Measurements from ENCODE around the gene CCR8. TPM values are rescaled to one million over a fixed set of nuclear protein-coding genes. Genes with fewer than 3 reads are reported as not detected.
"Not testable (repeated sequence)": the region's sequence is repeated elsewhere in the genome, so short reads cannot be mapped to it uniquely, and the experiment has no call there.

Gene CCR8
- polyA plus RNA-seq, 1 experiment = not detected

DNA sequence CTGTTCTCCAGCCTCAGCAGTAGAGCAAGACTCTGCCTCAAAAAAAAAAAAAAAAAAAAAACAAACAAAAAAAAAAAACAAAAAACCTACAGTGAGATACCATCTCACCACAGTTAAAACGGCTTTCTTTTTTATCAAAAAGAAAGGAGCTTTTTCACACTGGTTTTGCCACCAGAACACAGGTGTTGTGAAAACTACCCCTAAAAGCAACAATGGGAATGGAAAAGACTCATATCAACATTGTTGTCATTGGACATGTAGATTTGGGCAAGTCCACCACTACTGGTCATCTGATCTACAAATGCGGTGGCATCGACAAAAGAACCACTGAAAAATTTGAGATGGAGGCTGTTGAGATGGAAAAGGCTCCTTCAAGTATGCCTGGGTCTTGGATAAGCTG lies 28.8 kb downstream of the CCR8 start:
- no peak for DNase-seq (ENCODE audit: low read depth, low spot score)
- TF ChIP-seq, protein P1, sequence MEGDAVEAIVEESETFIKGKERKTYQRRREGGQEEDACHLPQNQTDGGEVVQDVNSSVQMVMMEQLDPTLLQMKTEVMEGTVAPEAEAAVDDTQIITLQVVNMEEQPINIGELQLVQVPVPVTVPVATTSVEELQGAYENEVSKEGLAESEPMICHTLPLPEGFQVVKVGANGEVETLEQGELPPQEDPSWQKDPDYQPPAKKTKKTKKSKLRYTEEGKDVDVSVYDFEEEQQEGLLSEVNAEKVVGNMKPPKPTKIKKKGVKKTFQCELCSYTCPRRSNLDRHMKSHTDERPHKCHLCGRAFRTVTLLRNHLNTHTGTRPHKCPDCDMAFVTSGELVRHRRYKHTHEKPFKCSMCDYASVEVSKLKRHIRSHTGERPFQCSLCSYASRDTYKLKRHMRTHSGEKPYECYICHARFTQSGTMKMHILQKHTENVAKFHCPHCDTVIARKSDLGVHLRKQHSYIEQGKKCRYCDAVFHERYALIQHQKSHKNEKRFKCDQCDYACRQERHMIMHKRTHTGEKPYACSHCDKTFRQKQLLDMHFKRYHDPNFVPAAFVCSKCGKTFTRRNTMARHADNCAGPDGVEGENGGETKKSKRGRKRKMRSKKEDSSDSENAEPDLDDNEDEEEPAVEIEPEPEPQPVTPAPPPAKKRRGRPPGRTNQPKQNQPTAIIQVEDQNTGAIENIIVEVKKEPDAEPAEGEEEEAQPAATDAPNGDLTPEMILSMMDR (IDR thresholded peaks at IDR 0.05; ENCODE audit: low read depth, low read length) = no peak
- H3K9me3 ChIP-seq (ENCODE audit: control insufficient read depth, insufficient read depth, low read length) = no peaks in the 10 kb centered on the region
- H3K27ac ChIP-seq (ENCODE audit: low read depth, low read length) = no peak overlapping the region
- ChIA-PET POLR2A (no interaction called here), CTCF (interaction anchor here (0.6 to 0.7 kb wide), 2 partner anchors 10 to 131 kb away, joined by 3 to 4 read pairs; no protein-coding TSS in a partner anchor)
- H3K27me3 ChIP-seq (ENCODE audit: control insufficient read depth, insufficient read depth, low read length) = no peaks in the 10 kb centered on the region
- no peak overlapping the region for H3K4me3 ChIP-seq (ENCODE audit: low read depth, low read length)

DNA sequence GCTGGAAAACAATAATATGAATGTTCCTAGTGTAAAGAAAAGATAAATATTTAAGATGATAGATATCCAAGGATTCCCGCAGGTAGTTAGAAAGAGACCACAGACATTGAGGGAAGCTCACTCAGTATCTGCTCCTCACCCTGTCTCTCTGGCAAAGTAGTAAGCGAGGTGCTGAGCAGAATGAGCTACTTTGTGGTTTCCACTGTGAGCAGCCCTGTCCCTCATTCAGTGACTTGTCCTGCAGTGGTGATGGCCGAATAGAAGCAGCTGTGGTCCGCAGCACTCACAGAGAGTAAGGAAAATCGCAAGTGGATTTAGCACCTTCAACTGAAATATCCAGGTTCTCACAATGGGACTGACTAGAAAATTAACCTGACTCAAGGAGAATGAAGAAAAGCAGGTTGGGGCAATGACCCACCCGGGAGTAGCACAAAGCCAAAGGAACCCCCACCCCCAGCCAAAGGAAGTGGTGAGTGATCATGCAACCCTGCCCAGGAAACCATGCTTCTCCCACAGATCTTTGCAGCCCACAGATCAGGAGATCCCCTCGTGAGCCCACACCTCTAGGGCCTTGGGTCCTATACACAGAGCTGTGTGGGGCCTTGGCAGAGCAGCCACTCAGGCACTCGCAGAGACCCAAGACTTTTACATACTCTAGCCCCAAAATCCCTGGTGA lies 31.9 kb downstream of the CCR8 start:
- Histone ChIP-seq H3K9me3 (ENCODE audit: control insufficient read depth, insufficient read depth, low read length) (no peaks in the 10 kb centered on the region), H3K27me3 (ENCODE audit: control insufficient read depth, insufficient read depth, low read length) (no peaks in the 10 kb centered on the region), H3K27ac (ENCODE audit: low read depth, low read length) (no peak overlapping the region), H3K4me3 (ENCODE audit: low read depth, low read length) (no peak overlapping the region)
- CTCF ChIA-PET = no interaction called here
- POLR2A ChIA-PET = no interaction called here
- TF ChIP-seq, protein P1 (IDR thresholded peaks at IDR 0.05; ENCODE audit: low read depth, low read length) = no peak
- no peak for DNase-seq (ENCODE audit: low read depth, low spot score)

DNA sequence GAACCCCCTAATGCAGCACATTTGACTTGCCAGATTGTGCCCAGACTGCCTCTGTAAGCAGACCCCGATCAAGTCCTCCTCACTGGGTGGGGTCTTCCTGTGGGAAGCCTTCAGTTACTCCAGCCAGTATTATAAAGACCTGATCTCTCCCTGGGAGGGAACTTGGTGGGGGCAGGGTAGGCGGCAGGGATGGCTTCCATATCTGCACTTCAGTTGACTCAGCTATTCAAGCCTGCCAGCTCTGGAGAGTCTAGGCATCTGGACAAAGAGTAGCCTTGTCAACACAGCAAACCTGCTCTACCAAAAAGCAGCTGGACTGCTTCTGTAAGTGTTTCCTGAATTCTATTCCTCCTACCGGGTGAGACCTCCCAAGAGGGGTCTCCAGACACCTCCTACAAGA lies 32.7 kb downstream of the CCR8 start:
- H3K27me3 ChIP-seq (ENCODE audit: control insufficient read depth, insufficient read depth, low read length) = no peaks in the 10 kb centered on the region
- H3K9me3 ChIP-seq (ENCODE audit: control insufficient read depth, insufficient read depth, low read length) = no peaks in the 10 kb centered on the region
- ChIA-PET CTCF (no interaction called here), POLR2A (no interaction called here)
- no peak overlapping the region for H3K27ac ChIP-seq (ENCODE audit: low read depth, low read length)
- TF ChIP-seq, protein P1 (IDR thresholded peaks at IDR 0.05; ENCODE audit: low read depth, low read length) = no peak
- DNase-seq (ENCODE audit: low read depth, low spot score) = no peak
- no peak overlapping the region for H3K4me3 ChIP-seq (ENCODE audit: low read depth, low read length)

DNA sequence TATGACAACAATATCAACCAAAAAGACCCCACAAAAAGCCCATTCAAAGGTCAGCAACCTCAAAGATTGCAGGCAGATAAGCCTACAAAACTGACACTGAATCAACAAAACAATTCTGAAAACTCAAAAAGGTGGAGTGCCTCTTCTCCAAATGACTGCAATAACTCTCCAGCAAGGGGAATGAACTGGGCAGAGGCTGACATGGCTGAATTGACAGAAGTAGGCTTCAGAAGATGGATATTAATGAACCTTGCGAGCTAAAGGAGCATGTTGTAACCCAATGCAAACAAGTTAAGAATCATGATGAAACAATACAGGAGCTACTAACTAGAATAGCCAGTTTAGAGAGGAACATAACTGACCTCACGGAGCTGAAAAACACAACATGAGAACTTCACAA lies 33.3 kb downstream of the CCR8 start:
- ChIA-PET CTCF (no interaction called here), POLR2A (no interaction called here)
- Histone ChIP-seq H3K27ac (ENCODE audit: low read depth, low read length) (no peak overlapping the region), H3K9me3 (ENCODE audit: control insufficient read depth, insufficient read depth, low read length) (no peaks in the 10 kb centered on the region), H3K4me3 (ENCODE audit: low read depth, low read length) (no peak overlapping the region), H3K27me3 (ENCODE audit: control insufficient read depth, insufficient read depth, low read length) (no peaks in the 10 kb centered on the region)
- TF ChIP-seq, protein P1 (IDR thresholded peaks at IDR 0.05; ENCODE audit: low read depth, low read length) = no peak
- DNase-seq (ENCODE audit: low read depth, low spot score) = no peak

DNA sequence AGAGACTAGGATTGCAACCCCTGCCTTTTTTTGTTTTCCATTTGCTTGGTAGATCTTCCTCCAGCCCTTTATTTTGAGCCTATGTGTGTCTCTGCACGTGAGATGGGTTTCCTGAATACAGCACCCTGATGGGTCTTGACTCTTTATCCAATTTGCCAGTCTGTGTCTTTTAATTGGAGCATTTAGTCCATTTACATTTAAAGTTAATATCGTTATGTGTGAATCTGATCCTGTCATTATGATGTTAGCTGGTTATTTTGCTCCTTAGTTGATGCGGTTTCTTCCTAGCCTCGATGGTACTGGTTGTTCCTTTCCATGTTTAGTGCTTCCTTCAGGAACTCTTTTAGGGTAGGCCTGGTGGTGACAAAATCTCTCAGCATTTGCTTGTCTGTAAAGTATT lies 40.9 kb downstream of the CCR8 start:
- H3K4me3 ChIP-seq (ENCODE audit: low read depth, low read length); DNase-seq (ENCODE audit: low read depth, low spot score); H3K27ac ChIP-seq (ENCODE audit: low read depth, low read length); CTCF ChIA-PET; H3K27me3 ChIP-seq (ENCODE audit: control insufficient read depth, insufficient read depth, low read length); POLR2A ChIA-PET; H3K9me3 ChIP-seq (ENCODE audit: control insufficient read depth, insufficient read depth, low read length): not testable (repeated sequence)
